Hepatocyte (in vitro differentiated cells): Measurements from ENCODE around the gene PHF19.

Experiments
- EZH2 ChIP-seq: fragments of 200-600 bp; sonication (generic); IDR thresholded peaks from 2 replicates; pipeline ENCODE4 v1.6.1; 2016; ENCODE audit warnings: antibody characterized with exemption, mild to moderate bottlenecking, borderline replicate concordance
- TF ChIP-seq, protein P1 (sequence below): fragments of 200-600 bp; sonication (generic); IDR thresholded peaks from 2 replicates; pipeline ENCODE4 v1.5.1; 2016; ENCODE audit warnings: antibody characterized with exemption, mild to moderate bottlenecking; ENCODE audit not compliant: poor library complexity

DNA sequence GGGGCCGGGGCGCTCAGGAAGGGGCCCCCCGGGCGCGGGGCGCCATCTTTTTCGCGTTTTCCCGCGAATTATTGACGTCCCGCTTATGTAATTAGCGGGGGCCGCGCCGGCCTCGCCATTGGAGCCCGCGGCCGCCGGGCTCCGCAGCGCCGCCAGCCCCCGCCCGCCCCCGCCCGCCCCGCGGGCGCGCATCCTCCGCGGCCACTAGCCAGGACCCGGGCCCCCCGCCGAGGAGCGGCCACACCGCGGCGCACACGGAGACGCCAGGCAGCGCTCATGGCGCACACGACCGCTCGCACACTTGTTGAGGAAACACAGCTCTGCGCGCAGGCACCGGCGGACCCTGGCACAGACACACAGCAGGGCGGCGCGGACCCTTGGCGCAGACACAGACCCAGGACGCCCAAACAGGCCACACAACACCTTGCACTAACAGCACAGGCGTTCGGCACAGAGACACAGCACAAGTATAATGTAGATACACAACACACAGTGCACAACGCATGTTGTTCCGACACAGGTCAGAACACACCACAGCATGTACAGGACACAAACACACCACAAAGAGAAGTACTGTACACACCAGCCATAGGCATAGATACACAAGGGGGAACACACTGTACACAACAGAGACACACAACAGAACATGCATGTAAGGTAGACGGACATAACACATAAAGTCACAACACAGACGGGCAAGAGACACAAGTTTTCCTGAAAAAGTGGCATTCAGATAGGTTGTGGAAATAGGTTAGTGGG, 467 bp upstream of the PHF19 start:
- no peak for TF ChIP-seq EZH2
- TF ChIP-seq, protein P1, sequence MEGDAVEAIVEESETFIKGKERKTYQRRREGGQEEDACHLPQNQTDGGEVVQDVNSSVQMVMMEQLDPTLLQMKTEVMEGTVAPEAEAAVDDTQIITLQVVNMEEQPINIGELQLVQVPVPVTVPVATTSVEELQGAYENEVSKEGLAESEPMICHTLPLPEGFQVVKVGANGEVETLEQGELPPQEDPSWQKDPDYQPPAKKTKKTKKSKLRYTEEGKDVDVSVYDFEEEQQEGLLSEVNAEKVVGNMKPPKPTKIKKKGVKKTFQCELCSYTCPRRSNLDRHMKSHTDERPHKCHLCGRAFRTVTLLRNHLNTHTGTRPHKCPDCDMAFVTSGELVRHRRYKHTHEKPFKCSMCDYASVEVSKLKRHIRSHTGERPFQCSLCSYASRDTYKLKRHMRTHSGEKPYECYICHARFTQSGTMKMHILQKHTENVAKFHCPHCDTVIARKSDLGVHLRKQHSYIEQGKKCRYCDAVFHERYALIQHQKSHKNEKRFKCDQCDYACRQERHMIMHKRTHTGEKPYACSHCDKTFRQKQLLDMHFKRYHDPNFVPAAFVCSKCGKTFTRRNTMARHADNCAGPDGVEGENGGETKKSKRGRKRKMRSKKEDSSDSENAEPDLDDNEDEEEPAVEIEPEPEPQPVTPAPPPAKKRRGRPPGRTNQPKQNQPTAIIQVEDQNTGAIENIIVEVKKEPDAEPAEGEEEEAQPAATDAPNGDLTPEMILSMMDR: peak; percentile 21
